ES-I3 (cell line): ENCODE data around the gene GPATCH8.
A peak's percentile ranks its signal among the peaks of the same experiment; 100 is the strongest.

Experiments
- H3K36me3 ChIP-seq: 2 replicates; pipeline ENCODE4 v1.6.1; 2013; ENCODE audit warnings: mild to moderate bottlenecking, low read length, control low read depth, moderate library complexity; ENCODE audit not compliant: insufficient read depth
- H3K4me1 ChIP-seq: 2 replicates; pipeline ENCODE4 v1.6.1; 2013; ENCODE audit warnings: mild to moderate bottlenecking, control low read depth, low read length; ENCODE audit not compliant: insufficient read depth
- H3K9ac ChIP-seq: 2 replicates; pipeline ENCODE4 v1.6.1; 2013; ENCODE audit warnings: low read depth, mild to moderate bottlenecking, low read length, moderate library complexity
- H3K9me3 ChIP-seq: 2 replicates; pipeline ENCODE4 v1.6.1; 2013; ENCODE audit warnings: mild to moderate bottlenecking, low read length, moderate library complexity; ENCODE audit not compliant: control insufficient read depth, insufficient read depth

Gene GPATCH8

GRCh38 chr17:44503147-44504029 lies at the start of gene GPATCH8:
TSS of gene GPATCH8 (minus strand) at chr17:44503406. CDS start at chr17:44503370, 36 bp downstream.
- no peaks in the 10 kb centered on the region for H3K9me3 ChIP-seq
- H3K4me1 ChIP-seq: peaks cover 8% of the 10 kb centered on the region
- peak within 1 kb of the TSS; percentile 95 for H3K9ac ChIP-seq
- H3K36me3 ChIP-seq: no peaks in the 10 kb centered on the region

DNA sequence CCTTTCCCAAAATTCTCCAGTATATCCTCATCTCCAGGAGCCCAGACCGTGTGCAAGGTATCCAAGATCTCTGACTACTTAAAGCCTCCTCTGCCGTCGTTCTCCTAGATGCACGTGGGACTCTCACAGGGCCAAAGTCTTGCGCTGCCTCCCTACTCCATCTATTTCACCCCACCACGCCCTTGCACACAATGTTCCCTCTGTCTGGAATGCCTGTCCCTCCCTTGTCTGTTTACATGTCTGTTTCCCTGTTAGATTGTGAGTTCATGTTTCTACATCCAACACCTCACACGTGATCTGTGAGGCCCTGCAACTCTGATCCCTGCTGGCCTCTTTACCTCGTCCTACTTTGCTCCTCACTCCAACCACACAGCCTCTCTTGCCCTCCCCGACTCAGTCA lies 49.2 kb upstream of the GPATCH8 start:
- no peak overlapping the region for H3K9ac ChIP-seq
- no peaks in the 10 kb centered on the region for H3K36me3 ChIP-seq
- peaks cover 31% of the 10 kb centered on the region for H3K4me1 ChIP-seq
- no peaks in the 10 kb centered on the region for H3K9me3 ChIP-seq

GRCh38 chr17:44549686-44550085 lies 46.5 kb upstream of the GPATCH8 start:
- H3K36me3 ChIP-seq: no peaks in the 10 kb centered on the region
- peaks cover 43% of the 10 kb centered on the region for H3K4me1 ChIP-seq
- H3K9ac ChIP-seq: no peak overlapping the region
- H3K9me3 ChIP-seq: no peaks in the 10 kb centered on the region

DNA sequence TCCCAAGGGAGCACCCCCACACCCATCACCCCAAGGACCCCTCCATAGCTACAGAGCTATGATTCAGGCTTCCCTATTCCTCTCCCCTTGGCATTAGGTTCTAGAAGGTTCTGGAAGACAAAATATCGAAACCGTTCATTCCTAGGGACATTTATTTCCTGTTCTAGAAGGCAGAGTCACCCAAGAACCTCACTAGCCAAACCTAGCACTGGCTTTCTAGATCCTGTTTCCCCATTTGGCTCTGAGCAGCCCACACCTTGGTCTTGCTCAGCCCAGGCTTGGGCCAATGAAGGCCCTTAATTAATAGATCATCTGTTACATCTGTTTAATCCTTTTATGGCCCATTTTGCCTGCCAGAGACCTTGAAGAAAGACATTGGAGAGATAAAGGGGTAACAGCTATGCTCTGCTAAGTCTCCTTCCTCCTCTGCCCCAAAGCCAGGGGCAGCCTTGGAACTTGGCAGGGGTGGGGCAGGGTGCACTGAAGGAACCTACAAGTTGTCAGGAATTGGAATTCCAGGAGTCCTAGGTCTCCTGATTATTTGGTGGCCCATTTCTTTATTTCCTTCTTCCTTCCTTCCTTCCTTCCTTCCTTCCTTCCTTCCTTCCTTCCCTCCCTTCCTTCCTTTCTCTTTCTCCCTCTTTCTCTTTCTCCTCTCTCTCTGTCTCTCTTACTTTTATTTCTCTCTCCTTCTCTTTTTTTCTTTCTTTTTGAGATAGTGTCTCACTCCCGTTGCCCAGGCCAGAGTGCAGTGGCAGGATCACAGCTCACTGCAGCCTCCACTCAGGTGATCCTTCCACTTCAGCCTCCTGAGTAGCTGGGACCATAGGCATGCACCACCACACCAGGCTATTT lies 45.4 kb upstream of the GPATCH8 start:
- Histone ChIP-seq H3K4me1 (peaks cover 54% of the 10 kb centered on the region), H3K9me3 (no peaks in the 10 kb centered on the region), H3K9ac (no peak overlapping the region), H3K36me3 (no peaks in the 10 kb centered on the region)

GRCh38 chr17:44547625-44548267 lies 44.5 kb upstream of the GPATCH8 start:
- H3K4me1 ChIP-seq: peaks cover 60% of the 10 kb centered on the region
- H3K9ac ChIP-seq: peak overlapping the region; percentile 31
- no peaks in the 10 kb centered on the region for H3K9me3 ChIP-seq
- no peaks in the 10 kb centered on the region for H3K36me3 ChIP-seq

- Histone ChIP-seq H3K9me3 (no peaks in the 10 kb centered on the region), H3K9ac (no peak overlapping the region), H3K4me1 (peaks cover 67% of the 10 kb centered on the region), H3K36me3 (no peaks in the 10 kb centered on the region)
Measured at GRCh38 chr17:44546671-44547606, 43.7 kb upstream of the GPATCH8 start.

DNA sequence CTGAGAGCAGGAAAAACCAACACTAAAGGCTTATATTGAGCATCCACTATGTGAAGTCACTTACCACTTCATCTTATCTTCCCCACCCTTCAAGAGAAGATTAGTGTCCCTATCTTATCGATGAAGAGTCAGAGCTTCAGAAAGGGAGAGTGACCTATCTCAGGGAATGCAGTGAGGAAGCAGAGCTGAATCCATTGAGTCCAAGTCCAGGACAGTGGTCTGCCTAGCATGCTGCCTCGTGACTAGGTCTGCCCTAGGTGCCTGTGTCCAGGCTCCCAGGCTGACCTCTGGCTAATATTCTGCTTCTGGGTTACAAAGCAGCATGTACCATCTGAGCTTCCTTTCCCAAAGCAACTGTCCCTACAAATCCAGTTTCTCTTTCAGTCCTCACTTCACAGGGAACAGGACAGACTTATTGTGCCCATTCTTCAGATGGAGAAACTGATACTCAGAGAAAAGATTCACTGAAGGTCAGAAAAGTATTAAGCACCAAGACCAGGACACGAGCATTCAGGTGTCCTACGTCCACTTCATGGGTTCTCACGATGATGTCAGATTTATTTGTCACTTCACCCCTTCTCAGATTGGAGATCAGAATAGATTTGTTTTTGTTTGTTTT lies 40.8 kb upstream of the GPATCH8 start:
- Histone ChIP-seq H3K4me1 (peaks cover 74% of the 10 kb centered on the region), H3K36me3 (no peaks in the 10 kb centered on the region), H3K9me3 (no peaks in the 10 kb centered on the region), H3K9ac (no peak overlapping the region)

- H3K9ac ChIP-seq: no peak overlapping the region; the same call in 1 of the 2 replicates
- H3K9me3 ChIP-seq: no peaks in the 10 kb centered on the region
- H3K36me3 ChIP-seq: no peaks in the 10 kb centered on the region
- peaks cover 69% of the 10 kb centered on the region for H3K4me1 ChIP-seq
Measured at GRCh38 chr17:44543213-44543904, 40.2 kb upstream of the GPATCH8 start.

GRCh38 chr17:44541884-44542581 lies 38.8 kb upstream of the GPATCH8 start:
- no peaks in the 10 kb centered on the region; the same call in 1 of the 2 replicates for H3K9me3 ChIP-seq
- H3K4me1 ChIP-seq: peaks cover 58% of the 10 kb centered on the region
- no peak overlapping the region for H3K9ac ChIP-seq
- H3K36me3 ChIP-seq: no peaks in the 10 kb centered on the region

- Histone ChIP-seq H3K9me3 (no peaks in the 10 kb centered on the region; the same call in 1 of the 2 replicates), H3K9ac (no peak overlapping the region), H3K36me3 (no peaks in the 10 kb centered on the region), H3K4me1 (peaks cover 60% of the 10 kb centered on the region)
Measured at GRCh38 chr17:44540246-44541084, 37.3 kb upstream of the GPATCH8 start.

GRCh38 chr17:44539673-44540072 lies 36.5 kb upstream of the GPATCH8 start:
- Histone ChIP-seq H3K36me3 (no peaks in the 10 kb centered on the region), H3K9ac (peak overlapping the region; percentile 19; the same call in 1 of the 2 replicates), H3K9me3 (no peaks in the 10 kb centered on the region; the same call in 1 of the 2 replicates), H3K4me1 (peaks cover 52% of the 10 kb centered on the region)
